Gastroesophageal sphincter (tissue), 3 donors: ENCODE results near the gene LANCL2.

Source experiments
- CTCF ChIP-seq, 4 experiments: fragments of 200-600 bp in 2 of 4; fragments of 450-650 bp in 2 of 4; sonication (generic) in 1 of 4; IDR thresholded peaks; one replicate each; pipeline ENCODE4 v1.5.1; 2017 to 2019; ENCODE audit warnings: antibody characterized with exemption in 4 of 4, mild to moderate bottlenecking in 2 of 4, moderate library complexity in 2 of 4
- POLR2A ChIP-seq, 2 donors: fragments of 450-650 bp; IDR thresholded peaks; one replicate each; pipeline ENCODE4 v1.6.1; 2017; ENCODE audit warnings: antibody characterized with exemption in 2 of 2, mild to moderate bottlenecking in 2 of 2, moderate library complexity in 1 of 2

GRCh38 chr7:55374213-55374612 is 9.1 kb downstream of the LANCL2 start:
- TF ChIP-seq POLR2A (IDR thresholded peaks at IDR 0.05) (no peak), CTCF (IDR thresholded peaks at IDR 0.05) (no peak)
